ENCODE data around the gene SERP2. TPM values are rescaled to one million over a fixed set of nuclear protein-coding genes. Genes with fewer than 3 reads are reported as not detected.

Gene SERP2
- total and polyA plus RNA-seq, 9 of the 15 experiments (the other 6 are each of a cell fraction or from before 2014, with no cell fraction given) = 0.13 TPM; not detected in 8

DNA sequence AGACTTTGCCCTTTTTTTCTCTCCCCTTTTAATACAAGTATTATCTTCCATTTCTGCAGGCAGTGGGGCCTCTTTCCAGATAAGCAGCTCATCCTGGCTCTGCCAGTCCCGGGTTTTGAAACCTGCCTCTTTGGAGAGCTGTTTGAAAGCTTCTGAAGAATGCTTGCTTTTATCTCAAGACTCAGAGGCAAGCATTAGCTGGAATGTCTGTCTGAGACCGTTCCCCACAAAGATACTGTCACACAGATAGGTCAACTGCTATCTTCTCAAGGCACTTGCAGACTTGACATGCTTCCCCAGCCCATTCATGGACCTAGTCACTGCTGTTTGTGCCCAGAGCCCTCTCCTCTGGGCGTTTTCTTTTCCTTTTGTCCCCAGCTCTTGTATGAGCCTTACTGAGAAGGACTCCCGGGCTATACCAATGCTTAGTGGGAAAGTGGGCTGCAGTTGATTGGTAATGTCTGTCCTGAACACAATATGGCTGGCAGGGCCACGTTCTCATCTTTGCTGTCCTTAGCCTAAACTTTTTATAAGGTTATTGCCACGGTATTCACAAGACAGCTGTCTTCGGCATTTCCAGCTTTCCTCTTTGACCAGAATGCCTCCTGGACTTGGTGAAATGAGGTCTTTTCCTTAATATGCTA lies 13.4 kb downstream of the SERP2 start (continued):
- TF ChIP-seq SAP30 (IDR thresholded peaks at IDR 0.05; ENCODE audit: borderline replicate concordance, insufficient read depth, low read depth, low read length, poor library complexity, severe bottlenecking) (no peak), ZNF253 (CRISPR knock-in tag; conservative IDR thresholded peaks at IDR 0.05) (no peak), ZNF232 (CRISPR knock-in tag; IDR thresholded peaks at IDR 0.05) (no peak), ZFPM2 (CRISPR knock-in tag; IDR thresholded peaks at IDR 0.05) (no peak), POLR3A (IDR thresholded peaks at IDR 0.05; ENCODE audit: borderline replicate concordance, extremely low read depth, insufficient read depth, insufficient read length) (no peak), C11orf30 (IDR thresholded peaks at IDR 0.05; ENCODE audit: low read depth) (no peak), HSF4 (CRISPR knock-in tag; IDR thresholded peaks at IDR 0.05; ENCODE audit: borderline replicate concordance) (no peak), ZNF717 (CRISPR knock-in tag; IDR thresholded peaks at IDR 0.05) (no peak), ZNF699 (CRISPR knock-in tag; IDR thresholded peaks at IDR 0.05; ENCODE audit: insufficient replicate concordance) (no peak), CBX8 (IDR thresholded peaks at IDR 0.05; ENCODE audit: borderline replicate concordance, extremely low read depth, low read depth, low read length, poor library complexity, severe bottlenecking) (no peak)
- TF ChIP-seq, protein P1, sequence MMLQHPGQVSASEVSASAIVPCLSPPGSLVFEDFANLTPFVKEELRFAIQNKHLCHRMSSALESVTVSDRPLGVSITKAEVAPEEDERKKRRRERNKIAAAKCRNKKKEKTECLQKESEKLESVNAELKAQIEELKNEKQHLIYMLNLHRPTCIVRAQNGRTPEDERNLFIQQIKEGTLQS (IDR thresholded peaks at IDR 0.05) = no peak
- TF ChIP-seq, protein P1 (CRISPR knock-in tag; conservative IDR thresholded peaks at IDR 0.05) = no peak
- TF ChIP-seq, protein P2, sequence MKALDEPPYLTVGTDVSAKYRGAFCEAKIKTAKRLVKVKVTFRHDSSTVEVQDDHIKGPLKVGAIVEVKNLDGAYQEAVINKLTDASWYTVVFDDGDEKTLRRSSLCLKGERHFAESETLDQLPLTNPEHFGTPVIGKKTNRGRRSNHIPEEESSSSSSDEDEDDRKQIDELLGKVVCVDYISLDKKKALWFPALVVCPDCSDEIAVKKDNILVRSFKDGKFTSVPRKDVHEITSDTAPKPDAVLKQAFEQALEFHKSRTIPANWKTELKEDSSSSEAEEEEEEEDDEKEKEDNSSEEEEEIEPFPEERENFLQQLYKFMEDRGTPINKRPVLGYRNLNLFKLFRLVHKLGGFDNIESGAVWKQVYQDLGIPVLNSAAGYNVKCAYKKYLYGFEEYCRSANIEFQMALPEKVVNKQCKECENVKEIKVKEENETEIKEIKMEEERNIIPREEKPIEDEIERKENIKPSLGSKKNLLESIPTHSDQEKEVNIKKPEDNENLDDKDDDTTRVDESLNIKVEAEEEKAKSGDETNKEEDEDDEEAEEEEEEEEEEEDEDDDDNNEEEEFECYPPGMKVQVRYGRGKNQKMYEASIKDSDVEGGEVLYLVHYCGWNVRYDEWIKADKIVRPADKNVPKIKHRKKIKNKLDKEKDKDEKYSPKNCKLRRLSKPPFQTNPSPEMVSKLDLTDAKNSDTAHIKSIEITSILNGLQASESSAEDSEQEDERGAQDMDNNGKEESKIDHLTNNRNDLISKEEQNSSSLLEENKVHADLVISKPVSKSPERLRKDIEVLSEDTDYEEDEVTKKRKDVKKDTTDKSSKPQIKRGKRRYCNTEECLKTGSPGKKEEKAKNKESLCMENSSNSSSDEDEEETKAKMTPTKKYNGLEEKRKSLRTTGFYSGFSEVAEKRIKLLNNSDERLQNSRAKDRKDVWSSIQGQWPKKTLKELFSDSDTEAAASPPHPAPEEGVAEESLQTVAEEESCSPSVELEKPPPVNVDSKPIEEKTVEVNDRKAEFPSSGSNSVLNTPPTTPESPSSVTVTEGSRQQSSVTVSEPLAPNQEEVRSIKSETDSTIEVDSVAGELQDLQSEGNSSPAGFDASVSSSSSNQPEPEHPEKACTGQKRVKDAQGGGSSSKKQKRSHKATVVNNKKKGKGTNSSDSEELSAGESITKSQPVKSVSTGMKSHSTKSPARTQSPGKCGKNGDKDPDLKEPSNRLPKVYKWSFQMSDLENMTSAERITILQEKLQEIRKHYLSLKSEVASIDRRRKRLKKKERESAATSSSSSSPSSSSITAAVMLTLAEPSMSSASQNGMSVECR (CRISPR knock-in tag; IDR thresholded peaks at IDR 0.05) = no peak
- TF ChIP-seq, protein P3, sequence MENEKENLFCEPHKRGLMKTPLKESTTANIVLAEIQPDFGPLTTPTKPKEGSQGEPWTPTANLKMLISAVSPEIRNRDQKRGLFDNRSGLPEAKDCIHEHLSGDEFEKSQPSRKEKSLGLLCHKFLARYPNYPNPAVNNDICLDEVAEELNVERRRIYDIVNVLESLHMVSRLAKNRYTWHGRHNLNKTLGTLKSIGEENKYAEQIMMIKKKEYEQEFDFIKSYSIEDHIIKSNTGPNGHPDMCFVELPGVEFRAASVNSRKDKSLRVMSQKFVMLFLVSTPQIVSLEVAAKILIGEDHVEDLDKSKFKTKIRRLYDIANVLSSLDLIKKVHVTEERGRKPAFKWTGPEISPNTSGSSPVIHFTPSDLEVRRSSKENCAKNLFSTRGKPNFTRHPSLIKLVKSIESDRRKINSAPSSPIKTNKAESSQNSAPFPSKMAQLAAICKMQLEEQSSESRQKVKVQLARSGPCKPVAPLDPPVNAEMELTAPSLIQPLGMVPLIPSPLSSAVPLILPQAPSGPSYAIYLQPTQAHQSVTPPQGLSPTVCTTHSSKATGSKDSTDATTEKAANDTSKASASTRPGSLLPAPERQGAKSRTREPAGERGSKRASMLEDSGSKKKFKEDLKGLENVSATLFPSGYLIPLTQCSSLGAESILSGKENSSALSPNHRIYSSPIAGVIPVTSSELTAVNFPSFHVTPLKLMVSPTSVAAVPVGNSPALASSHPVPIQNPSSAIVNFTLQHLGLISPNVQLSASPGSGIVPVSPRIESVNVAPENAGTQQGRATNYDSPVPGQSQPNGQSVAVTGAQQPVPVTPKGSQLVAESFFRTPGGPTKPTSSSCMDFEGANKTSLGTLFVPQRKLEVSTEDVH (IDR thresholded peaks at IDR 0.05; ENCODE audit: low read depth, partially characterized antibody) = no peak
- TF ChIP-seq, protein P4, sequence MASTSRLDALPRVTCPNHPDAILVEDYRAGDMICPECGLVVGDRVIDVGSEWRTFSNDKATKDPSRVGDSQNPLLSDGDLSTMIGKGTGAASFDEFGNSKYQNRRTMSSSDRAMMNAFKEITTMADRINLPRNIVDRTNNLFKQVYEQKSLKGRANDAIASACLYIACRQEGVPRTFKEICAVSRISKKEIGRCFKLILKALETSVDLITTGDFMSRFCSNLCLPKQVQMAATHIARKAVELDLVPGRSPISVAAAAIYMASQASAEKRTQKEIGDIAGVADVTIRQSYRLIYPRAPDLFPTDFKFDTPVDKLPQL (IDR thresholded peaks at IDR 0.05; ENCODE audit: extremely low read depth, insufficient read length) = no peak
- TF ChIP-seq, protein P5, sequence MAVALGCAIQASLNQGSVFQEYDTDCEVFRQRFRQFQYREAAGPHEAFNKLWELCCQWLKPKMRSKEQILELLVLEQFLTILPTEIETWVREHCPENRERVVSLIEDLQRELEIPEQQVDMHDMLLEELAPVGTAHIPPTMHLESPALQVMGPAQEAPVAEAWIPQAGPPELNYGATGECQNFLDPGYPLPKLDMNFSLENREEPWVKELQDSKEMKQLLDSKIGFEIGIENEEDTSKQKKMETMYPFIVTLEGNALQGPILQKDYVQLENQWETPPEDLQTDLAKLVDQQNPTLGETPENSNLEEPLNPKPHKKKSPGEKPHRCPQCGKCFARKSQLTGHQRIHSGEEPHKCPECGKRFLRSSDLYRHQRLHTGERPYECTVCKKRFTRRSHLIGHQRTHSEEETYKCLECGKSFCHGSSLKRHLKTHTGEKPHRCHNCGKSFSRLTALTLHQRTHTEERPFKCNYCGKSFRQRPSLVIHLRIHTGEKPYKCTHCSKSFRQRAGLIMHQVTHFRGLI (CRISPR knock-in tag; IDR thresholded peaks at IDR 0.05) = no peak

Measured in K562 (cell line).